Measurements from ENCODE around the gene FAM193A.
"Not testable (repeated sequence)": the region's sequence is repeated elsewhere in the genome, so short reads cannot be mapped to it uniquely, and the experiment has no call there.

The FAM193A gene

GRCh38 chr4:2731907-2732317 is 195.5 kb downstream of the FAM193A start:
- DNase-seq, result no peak

DNA sequence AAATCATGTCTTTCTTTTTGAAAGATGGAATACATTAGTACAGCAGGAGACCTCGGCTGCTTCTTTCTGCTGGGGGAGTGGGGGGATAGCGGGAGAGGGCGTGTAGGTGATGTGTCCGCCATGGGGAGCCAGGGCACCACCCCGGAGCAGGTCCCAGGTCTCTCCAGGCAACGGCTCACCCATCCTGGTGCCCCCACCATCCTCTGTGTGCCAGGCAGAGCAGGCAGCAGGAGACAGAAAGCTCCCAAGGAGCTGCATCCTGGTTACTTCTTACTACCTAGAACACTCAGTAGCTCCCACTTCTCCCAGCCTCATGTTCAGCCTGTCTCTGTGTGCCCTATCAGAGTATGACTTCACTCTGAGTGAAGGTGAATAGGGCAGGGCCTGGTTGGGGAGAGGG is 196.1 kb downstream of the FAM193A start:
- DNase-seq, result no peak

DNA sequence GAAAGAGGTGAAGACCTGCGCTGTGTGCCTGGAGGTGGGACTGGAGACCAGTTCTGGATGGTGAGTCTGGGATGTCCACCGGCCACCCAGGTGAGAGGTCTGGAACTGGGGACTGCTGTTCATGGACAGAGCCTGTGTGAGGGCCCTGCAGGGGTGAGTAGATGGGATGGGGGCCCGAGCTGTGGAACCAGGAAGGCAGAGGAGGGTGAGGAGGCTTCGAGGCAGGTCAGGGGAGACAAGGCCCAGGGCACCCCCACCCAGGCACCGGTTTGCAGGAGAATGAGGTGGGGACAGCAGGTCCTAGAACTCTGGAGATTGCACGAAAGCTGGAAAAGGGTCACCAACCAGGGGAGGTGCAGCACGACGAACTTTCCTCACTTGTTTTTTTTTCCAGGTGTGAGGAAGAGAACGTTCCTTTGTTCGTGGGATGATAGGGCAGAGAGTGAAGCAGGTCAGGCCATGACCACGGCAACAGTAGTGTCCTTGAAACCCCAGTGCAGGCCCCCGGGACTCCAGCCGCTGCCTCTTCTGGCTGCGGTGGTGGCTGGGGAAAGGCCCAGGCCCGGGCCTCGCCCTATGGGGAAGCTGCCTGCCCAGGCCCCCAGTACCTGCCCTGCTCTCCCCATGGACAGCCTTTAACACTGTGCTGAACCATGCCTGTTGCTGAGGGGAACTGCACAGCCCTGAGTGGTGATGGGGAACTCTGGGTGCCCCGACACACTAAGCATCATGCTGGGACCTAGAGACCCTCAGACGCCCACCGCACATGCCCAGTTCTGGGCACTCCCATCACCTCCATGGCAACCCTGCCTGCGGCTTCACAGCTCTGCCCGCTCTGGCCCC is 196.8 kb downstream of the FAM193A start:
- no peak for DNase-seq

DNA sequence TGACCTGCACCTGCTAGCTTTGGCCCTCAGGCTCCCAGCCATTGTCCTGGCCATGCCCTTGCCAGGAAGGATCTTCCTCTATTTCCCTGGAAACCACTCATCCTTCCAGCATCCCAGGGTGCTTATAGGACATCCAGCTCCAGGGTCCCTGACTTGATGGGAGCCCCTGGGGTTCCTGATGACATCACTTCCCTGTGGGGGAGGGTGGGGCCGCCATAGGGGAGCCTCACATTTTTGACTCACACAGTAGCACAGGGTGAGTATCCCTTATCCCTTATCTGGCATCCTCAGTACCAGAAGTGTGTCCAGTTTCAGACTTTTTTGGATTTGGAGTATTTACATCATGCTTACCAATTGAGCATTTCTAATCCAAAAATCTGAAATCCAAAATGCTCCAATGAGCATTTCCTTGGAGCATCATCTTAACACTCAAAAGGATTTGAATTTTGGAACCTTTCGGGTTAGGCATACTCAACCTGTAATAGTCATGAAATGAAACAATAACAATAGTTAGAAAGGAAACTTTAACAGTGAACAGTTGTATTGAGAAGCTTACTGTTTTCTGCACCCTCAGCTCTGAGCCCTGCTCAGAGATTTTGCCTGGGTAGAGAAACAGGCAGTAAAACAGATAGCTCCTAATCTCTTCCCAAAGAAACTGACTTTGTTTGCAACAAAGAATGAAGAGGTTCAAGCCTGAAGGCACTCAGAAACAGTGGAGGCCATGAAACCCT is 197.6 kb downstream of the FAM193A start:
- no peak for DNase-seq

GRCh38 chr4:2734612-2735011 is 198.2 kb downstream of the FAM193A start:
- no peak for DNase-seq

DNA sequence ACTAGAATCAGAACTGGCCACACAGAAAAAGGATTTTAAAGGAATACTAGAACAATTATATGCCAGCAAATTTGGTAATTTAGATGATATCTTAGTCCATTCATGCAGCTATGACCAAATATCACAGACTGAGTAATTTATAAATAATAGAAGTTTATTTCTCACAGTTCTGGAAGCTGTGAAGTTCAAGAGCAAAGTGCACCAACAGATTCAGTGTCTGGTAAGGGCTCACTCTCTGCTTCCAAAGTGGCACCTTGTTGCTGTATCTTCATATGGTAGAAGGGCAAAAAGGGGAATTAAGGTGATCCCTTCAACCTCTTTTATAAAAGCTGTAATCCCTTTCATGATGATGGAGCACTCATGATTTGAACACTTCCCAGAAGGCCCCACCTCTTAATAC is 199.4 kb downstream of the FAM193A start:
- DNase-seq, result no peak

GRCh38 chr4:2738296-2738695 is 201.8 kb downstream of the FAM193A start:
- not testable (repeated sequence) for DNase-seq

DNA sequence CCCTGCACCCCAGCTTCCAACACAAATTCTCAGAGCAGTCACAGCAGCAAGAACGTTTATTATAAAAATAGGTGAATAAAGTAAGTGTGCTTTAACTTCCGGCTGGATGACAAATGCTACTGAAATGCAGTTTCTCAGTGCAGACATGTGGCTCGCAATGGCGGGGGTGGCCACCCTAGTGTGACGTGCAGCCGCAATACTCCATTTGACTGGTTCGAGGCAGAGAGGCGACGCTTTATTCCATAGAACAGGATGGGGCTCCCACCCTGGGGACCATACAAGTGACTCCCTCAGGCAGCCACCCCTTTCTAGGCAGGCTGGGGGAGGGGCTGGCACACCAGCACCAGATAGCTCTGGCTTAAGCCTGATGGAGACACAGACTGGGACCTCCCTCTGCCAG is 205.2 kb downstream of the FAM193A start:
- no peak for DNase-seq

GRCh38 chr4:2742081-2742822 is 205.8 kb downstream of the FAM193A start:
- DNase-seq, result no peak

DNA sequence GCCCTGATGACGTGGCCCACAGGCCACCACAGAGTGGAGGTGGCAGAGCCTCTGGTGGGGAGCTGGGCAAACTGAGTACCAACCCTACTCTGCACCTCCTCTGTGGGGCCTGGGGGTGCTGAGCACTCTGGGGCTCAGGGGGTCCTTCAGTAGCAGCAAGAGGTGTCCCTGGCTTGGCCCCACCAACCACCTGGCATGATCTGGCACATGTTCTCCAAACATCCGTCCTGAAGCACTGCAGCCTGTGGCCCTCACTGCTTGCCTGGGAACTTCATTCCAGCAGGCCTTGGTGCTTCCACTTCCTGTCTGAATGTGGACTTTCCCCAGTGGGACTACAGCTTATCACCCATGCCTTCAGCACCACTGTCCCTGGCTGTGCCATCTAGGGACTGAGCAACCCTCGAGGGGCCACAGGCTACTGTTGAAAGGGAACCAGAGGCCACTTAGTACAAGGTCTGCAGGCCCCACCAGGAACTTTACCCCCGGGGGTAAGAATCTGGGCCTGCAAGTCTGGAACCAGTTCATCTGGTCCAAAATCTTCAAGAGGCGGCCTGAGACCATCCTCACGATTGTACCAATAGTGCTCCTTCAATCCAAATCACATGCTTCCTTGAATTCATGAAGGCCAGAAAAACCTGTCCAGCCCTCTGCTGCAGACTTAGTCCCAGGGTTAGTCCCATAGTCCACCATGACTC is 206.5 kb downstream of the FAM193A start:
- DNase-seq, result no peak

DNA sequence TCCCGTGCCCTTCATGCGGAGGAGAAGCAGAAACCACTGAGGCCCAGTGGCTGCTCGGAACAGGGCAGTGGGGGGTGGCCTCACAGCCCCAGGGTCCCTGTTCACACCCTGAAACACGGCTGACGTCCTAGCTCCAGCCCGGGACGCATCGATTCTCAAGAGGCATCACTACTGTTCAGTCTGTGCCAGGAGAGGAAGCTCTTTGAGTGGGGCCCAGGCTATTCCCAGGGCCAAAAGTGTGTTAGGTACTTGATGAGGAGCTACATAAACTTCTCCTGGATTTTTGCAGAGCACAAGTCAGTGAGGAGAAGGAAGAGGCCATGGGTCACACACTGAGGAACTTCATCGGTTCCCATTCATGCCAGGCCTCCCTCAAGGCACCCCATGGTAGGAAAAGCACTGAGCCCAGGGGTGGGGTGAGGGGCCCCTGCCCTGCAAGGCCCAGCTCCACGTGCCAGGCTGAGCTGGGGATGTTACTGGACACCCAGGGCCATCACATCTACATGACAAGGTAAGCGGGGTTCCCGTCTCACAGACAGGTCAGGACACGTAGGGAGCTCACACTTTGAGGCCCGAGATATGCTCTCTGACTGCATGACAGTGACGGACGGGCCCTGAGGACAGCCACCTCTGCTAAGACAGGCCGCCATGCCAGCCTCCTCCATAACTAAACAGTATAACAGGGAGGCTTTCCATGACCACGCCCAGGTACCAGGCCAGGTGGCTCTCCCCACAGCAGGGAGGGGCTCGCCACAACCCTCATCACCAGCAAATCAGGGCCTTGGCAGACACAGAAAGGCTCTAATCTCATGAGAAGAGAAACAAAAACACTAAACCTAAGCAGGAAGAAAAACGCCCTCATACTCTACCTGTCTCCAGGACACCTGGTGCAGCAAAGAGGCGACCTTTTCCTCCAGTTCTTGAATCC is 207.3 kb downstream of the FAM193A start:
- no peak for DNase-seq

DNA sequence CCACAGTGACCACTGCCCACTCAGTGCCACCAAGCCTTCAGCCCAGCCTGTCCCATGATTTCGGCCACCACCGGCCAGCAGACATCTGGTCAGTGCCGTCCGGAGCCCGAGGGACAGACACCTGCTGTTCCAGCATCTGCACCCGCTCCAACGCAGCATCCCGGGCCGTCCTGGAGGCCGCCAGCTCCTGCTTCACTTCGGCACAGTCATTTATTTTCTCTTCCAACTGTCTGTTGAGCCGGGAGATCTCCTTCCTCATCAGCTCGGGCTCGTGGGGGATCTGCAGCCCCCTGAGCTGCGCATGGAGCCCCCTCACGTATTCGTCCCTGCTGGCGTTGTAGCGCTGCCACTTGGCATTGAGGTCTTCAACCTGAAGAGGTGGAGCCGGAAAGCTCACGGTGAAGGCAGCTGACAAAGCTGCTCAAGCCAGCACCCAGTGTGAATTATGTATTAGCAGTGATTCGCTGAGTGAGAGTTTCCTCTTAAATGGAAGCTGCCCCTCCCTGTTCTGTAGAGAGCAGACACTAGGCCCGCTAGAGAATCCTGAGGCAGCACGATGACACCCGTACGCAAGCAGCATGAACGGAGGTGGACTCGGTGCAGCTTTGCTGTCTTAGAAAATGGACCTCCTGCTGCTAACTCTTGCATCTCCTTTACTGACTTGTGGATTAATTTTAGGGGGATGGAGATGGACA is 208.3 kb downstream of the FAM193A start:
- DNase-seq, result no peak

GRCh38 chr4:2745516-2745915 is 209.1 kb downstream of the FAM193A start:
- no peak for DNase-seq

GRCh38 chr4:2745981-2746806 is 209.7 kb downstream of the FAM193A start:
- DNase-seq, result peak; percentile 88

- DNase-seq, result no peak
These were observed 210.6 kb downstream of the FAM193A start for GRCh38 chr4:2746891-2747695.

- DNase-seq, result no peak
These were observed 214.5 kb downstream of the FAM193A start for GRCh38 chr4:2750719-2751605.

DNA sequence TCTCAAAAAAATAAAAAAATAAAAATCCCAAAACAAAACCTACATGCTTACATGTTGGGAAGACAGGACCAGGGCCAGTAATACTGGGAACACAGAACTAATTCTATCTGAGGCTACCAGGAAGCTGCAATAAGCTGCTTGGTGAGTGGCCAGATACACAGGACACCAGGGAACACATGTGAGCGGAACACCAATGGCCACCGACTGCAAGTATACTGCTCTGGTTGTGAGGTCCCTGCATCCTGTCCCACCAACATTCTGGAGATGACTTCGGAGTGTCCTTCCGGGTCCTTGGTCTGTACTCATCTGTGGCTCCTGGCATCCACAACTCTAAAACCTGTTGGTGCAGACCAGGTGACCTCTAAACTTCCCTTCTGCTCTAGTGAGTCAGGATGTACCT is 217.0 kb downstream of the FAM193A start:
- DNase-seq, result no peak

All from stimulated activated CD4-positive, alpha-beta T cell treated with anti-CD3 and anti-CD28 coated beads, Interleukin-2, amount 100 ng/mL, for 48 hours (primary cell).